Duodenal mucosa (tissue), 2 donors: ENCODE results near the gene GCGR.

Source experiments
- H3K27ac ChIP-seq: one replicate; pipeline ENCODE4 v1.7.0; 2013; ENCODE audit warnings: low read depth, low read length
- H3K27me3 ChIP-seq, 2 donors: one replicate each; pipeline ENCODE4 v1.7.0; 2013; ENCODE audit warnings: low read length in 2 of 2, control low read depth in 1 of 2; ENCODE audit not compliant: insufficient read depth in 2 of 2, control insufficient read depth in 1 of 2
- H3K36me3 ChIP-seq, 2 donors: one replicate each; pipeline ENCODE4 v1.7.0; 2013; ENCODE audit warnings: low read length in 2 of 2, control low read depth in 1 of 2; ENCODE audit not compliant: insufficient read depth in 2 of 2, control insufficient read depth in 1 of 2
- H3K4me1 ChIP-seq, 2 donors: one replicate each; pipeline ENCODE4 v1.7.0; 2013; ENCODE audit warnings: low read length in 2 of 2, control low read depth in 1 of 2; ENCODE audit not compliant: insufficient read depth in 2 of 2, control insufficient read depth in 1 of 2
- H3K4me3 ChIP-seq, 2 donors: one replicate each; pipeline ENCODE4 v1.7.0; 2013; ENCODE audit warnings: low read length in 2 of 2, low read depth in 1 of 2
- H3K9ac ChIP-seq, 2 donors: one replicate each; pipeline ENCODE4 v1.7.0; 2013; ENCODE audit warnings: low read length in 2 of 2, low read depth in 1 of 2
- H3K9me3 ChIP-seq, 2 donors: one replicate each; pipeline ENCODE4 v1.7.0; 2013; ENCODE audit warnings: low read length in 2 of 2, control low read depth in 1 of 2; ENCODE audit not compliant: control insufficient read depth in 1 of 2

GCGR gene

GRCh38 chr17:81812571-81813370, 8.8 kb downstream of the GCGR start:
- no peak overlapping the region for H3K27ac ChIP-seq
- H3K4me3 ChIP-seq: no peak overlapping the region
- H3K36me3 ChIP-seq: no peaks in the 10 kb centered on the region
- H3K9ac ChIP-seq: no peak overlapping the region
- H3K27me3 ChIP-seq: peaks cover 5 to 23% of the 10 kb centered on the region in 2 donors
- H3K4me1 ChIP-seq: peaks cover 6 to 7% of the 10 kb centered on the region in 2 donors
- no peaks in the 10 kb centered on the region for H3K9me3 ChIP-seq

- Histone ChIP-seq H3K4me3 (no peak overlapping the region), H3K27ac (no peak overlapping the region), H3K4me1 (peaks cover 6 to 7% of the 10 kb centered on the region in 2 donors), H3K9ac (no peak overlapping the region), H3K9me3 (no peaks in the 10 kb centered on the region), H3K27me3 (peaks cover 0 to 18% of the 10 kb centered on the region in 2 donors), H3K36me3 (no peaks in the 10 kb centered on the region)
Measured at GRCh38 chr17:81813371-81813684, 9.4 kb downstream of the GCGR start.

DNA sequence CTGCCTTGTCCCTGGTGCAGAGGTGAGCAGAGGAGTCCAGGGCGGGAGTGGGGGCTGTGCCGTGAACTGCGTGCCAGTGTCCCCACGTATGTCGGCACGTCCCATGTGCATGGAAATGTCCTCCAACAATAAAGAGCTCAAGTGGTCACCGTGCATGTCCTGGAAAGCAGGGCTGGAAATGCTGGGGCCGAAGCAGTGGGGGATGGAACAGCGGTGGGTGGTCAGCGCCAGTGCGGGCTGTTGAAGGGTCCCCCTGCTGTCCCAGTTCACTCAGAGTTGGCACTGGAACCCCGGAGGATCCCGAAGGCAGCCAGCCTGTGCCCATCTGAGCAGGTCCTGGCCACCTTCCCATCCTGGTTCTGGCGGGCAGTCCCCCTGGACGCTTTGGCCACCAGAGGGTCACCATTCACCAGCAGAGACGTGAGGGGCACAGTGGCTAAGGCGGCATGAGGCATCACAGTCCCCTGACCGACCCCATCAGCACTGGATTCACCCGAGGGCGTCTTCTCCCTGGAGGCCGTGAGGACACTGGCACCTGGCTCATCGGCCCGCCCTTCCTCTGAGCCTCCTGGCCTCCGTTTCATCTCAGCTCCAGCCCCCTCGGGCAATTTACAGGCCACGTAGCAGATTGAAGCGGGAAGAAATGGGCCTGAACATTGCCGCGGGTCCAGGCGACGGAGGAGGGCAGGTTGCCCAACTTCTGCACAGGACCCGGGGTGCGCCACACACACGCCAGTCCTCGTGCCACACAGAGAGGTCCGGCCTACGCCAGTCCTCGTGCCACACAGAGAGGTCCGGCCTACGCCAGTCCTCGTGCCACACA, 10.1 kb downstream of the GCGR start:
- Histone ChIP-seq H3K4me1 (peaks cover 6 to 7% of the 10 kb centered on the region in 2 donors), H3K27me3 (peaks cover 0 to 14% of the 10 kb centered on the region in 2 donors), H3K9me3 (no peaks in the 10 kb centered on the region), H3K36me3 (no peaks in the 10 kb centered on the region), H3K4me3 (no peak overlapping the region), H3K9ac (no peak overlapping the region), H3K27ac (peak overlapping the region; percentile 32)

DNA sequence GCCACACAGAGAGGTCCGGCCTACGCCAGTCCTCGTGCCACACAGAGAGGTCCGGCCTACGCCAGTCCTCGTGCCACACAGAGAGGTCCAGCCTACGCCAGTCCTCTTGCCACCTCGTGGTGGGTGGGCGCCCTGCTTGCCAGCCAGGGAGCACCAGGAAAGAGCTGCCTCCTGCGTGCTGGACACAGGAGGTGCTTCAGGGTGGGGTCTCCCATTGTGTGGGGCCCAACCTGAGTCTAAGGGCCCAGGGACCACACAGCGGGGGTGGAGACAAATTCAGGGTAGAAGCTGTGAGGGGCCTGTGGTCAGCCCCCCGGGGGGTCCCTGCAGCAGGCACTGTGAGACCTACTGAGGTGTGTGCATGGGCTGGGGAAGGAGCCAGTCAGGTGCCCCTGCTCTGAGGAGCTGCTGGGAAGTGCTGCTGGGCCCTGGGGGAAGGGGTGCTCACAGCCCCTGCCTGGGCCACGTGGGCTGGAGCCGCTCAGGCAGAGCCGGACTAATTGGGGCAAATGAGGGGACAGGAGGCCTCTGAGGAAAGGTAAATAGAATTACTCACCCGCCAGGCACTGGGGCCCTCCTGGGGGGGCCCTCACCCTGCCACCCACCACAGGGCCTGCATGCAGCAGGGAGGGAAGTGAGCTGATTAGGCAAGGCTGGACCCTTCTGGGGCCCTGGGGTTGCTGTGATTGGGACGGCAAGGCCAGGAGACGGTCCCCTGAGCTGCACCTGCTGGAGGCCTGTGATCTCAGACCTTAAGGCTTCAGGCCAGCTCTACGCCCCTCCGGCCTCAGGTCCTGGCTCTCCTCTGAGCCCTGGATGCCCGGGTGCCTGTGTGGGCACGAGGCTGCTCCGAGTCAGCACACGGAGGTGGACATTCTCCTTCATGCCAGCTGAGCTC, 11.0 kb downstream of the GCGR start:
- Histone ChIP-seq H3K27me3 (peaks cover 0 to 10% of the 10 kb centered on the region in 2 donors), H3K4me1 (peaks cover 6 to 7% of the 10 kb centered on the region in 2 donors), H3K27ac (peak overlapping the region; percentile 42), H3K4me3 (peak overlapping the region in 1 of 2 donors; percentile 24), H3K9me3 (no peaks in the 10 kb centered on the region), H3K36me3 (no peaks in the 10 kb centered on the region), H3K9ac (peak overlapping the region in 1 of 2 donors; percentile 10)

GRCh38 chr17:81815646-81815986, 11.7 kb downstream of the GCGR start:
- peak overlapping the region; percentile 42 for H3K27ac ChIP-seq
- no peaks in the 10 kb centered on the region for H3K36me3 ChIP-seq
- peak overlapping the region in 1 of 2 donors; percentile 24 for H3K4me3 ChIP-seq
- peaks cover 0 to 10% of the 10 kb centered on the region in 2 donors for H3K27me3 ChIP-seq
- peak overlapping the region in 1 of 2 donors; percentile 10 for H3K9ac ChIP-seq
- no peaks in the 10 kb centered on the region for H3K9me3 ChIP-seq
- H3K4me1 ChIP-seq: peaks cover 6 to 7% of the 10 kb centered on the region in 2 donors

DNA sequence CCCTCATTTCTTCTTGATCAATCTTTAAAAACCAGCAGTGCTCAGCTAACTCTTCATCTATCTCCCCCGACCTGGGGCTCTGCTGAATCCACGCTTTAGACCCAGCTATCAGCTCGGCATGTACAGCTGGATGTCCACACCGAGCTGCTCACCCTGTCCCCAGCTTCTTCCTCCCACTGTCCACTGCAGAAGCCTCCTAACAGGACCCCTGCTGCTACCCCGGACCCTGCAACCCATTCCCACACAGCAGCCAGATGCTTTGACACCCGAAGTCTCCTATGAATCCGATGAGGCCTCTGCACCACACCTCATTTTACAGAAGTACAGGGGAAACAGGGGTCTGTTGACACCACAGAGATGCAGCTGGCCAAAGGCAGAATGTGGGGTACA, 13.8 kb downstream of the GCGR start:
- H3K27ac ChIP-seq: no peak overlapping the region
- H3K27me3 ChIP-seq: peaks cover 0 to 3% of the 10 kb centered on the region in 2 donors
- H3K9me3 ChIP-seq: no peaks in the 10 kb centered on the region
- no peaks in the 10 kb centered on the region for H3K36me3 ChIP-seq
- no peak overlapping the region for H3K4me3 ChIP-seq
- H3K4me1 ChIP-seq: peaks cover 21 to 22% of the 10 kb centered on the region in 2 donors
- H3K9ac ChIP-seq: no peak overlapping the region

GRCh38 chr17:81819708-81820107, 15.8 kb downstream of the GCGR start:
- Histone ChIP-seq H3K27me3 (peaks cover 0 to 3% of the 10 kb centered on the region in 2 donors), H3K4me1 (peaks cover 22 to 23% of the 10 kb centered on the region in 2 donors), H3K36me3 (no peaks in the 10 kb centered on the region), H3K4me3 (no peak overlapping the region), H3K27ac (no peak overlapping the region), H3K9me3 (no peaks in the 10 kb centered on the region), H3K9ac (no peak overlapping the region)

DNA sequence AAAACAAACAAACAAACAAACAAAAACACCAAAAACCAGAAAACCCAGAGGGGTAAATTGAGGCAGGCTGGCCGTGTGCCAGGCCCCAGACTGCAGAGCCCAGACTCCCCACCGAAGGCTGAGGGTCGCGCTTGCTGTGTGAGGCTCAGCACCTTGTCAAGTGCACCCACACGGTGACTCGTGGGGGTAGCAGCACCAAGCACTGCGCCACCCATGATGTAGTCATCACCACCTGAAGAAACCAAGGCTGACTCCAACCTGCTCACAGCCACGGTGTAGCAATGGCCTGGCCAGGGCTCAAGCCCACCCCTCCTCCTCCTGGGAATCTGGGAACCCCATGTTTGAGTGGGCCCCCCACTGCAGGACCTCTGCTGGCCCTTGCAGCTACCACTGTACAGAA, 17.2 kb downstream of the GCGR start:
- Histone ChIP-seq H3K9ac (peak overlapping the region; percentile 13 to 54), H3K27ac (peak overlapping the region; percentile 58), H3K27me3 (peaks cover 0 to 3% of the 10 kb centered on the region in 2 donors), H3K36me3 (no peaks in the 10 kb centered on the region), H3K4me1 (peaks cover 15 to 17% of the 10 kb centered on the region in 2 donors), H3K4me3 (peak overlapping the region in 1 of 2 donors; percentile 21), H3K9me3 (no peaks in the 10 kb centered on the region)

- Histone ChIP-seq H3K27me3 (peaks cover 0 to 3% of the 10 kb centered on the region in 2 donors), H3K27ac (peak overlapping the region; percentile 86), H3K9me3 (no peaks in the 10 kb centered on the region), H3K9ac (peak overlapping the region; percentile 34 to 54), H3K36me3 (no peaks in the 10 kb centered on the region), H3K4me3 (peak overlapping the region in 1 of 2 donors; percentile 21), H3K4me1 (peaks cover 15 to 17% of the 10 kb centered on the region in 2 donors)
Measured at GRCh38 chr17:81821603-81822311, 17.8 kb downstream of the GCGR start.
